Tibial nerve (tissue), 4 donors: ENCODE measurements around the gene MAP4K4. TPM values are rescaled to one million over a fixed set of nuclear protein-coding genes. Genes with fewer than 3 reads are reported as not detected.

Experiments
- DNase-seq, 2 donors: peaks; one replicate each; pipeline ENCODE4 v3.0.0-alpha.2; 2019; ENCODE audit warnings: low spot score in 2 of 2
- H3K27ac ChIP-seq, 4 donors: fragments of 200-600 bp; sonication (generic) in 3 of 4; one replicate each; pipeline ENCODE4 v1.5.1; 2017 to 2019; ENCODE audit warnings: mild to moderate bottlenecking in 1 of 4
- H3K27me3 ChIP-seq, 2 donors: fragments of 200-600 bp; sonication (generic) in 1 of 2; one replicate each; pipeline versions ENCODE4 v1.5.1 to v1.6.0; 2017 to 2019
- H3K36me3 ChIP-seq, 3 donors: fragments of 200-600 bp; sonication (generic); one replicate each; pipeline ENCODE4 v1.5.1; 2018 to 2019
- H3K4me1 ChIP-seq, 4 donors: fragments of 200-600 bp; sonication (generic) in 3 of 4; one replicate each; pipeline ENCODE4 v1.5.1; 2017 to 2019
- H3K4me3 ChIP-seq, 4 donors: fragments of 200-600 bp; sonication (generic) in 3 of 4; one replicate each; pipeline ENCODE4 v1.5.1; 2017 to 2019; ENCODE audit warnings: mild to moderate bottlenecking in 1 of 4, moderate library complexity in 1 of 4
- H3K9me3 ChIP-seq, 4 donors: fragments of 200-600 bp; sonication (generic) in 3 of 4; one replicate each; pipeline ENCODE4 v1.5.1; 2017 to 2019
- EP300 ChIP-seq, 2 donors: sonication (generic); formaldehyde crosslinking; IDR thresholded peaks; one replicate each; pipeline ENCODE4 v1.6.1; 2017; ENCODE audit warnings: antibody characterized with exemption in 2 of 2, mild to moderate bottlenecking in 1 of 2
- POLR2A ChIP-seq, 2 donors: fragments of 450-650 bp; IDR thresholded peaks; one replicate each; pipeline ENCODE4 v1.6.1; 2017; ENCODE audit warnings: antibody characterized with exemption in 2 of 2, mild to moderate bottlenecking in 2 of 2, moderate library complexity in 2 of 2
- WGBS, 2 donors: methylation state at CpG; one replicate each; pipeline ENCODE4 v1.1.5; 2018; 5-methylcytosine and 5-hydroxymethylcytosine counted together
- total RNA-seq, 4 donors: library from RNA; depleted of rRNA; stranded (reverse); fragments of >200 nt; gene quantifications; one replicate each; pipeline ENCODE4 v1.1.0, GENCODE V29; 2016
- TF ChIP-seq, protein P1 (sequence below), 5 experiments: fragments of 200-600 bp in 3 of 5; fragments of 450-650 bp in 2 of 5; sonication (generic) in 3 of 5; IDR thresholded peaks; one replicate each; pipeline ENCODE4 v1.5.1; 2016 to 2019; ENCODE audit warnings: antibody characterized with exemption in 5 of 5, mild to moderate bottlenecking in 3 of 5, moderate library complexity in 2 of 5

Gene MAP4K4
- total RNA-seq, 4 donors from 2014 or later = 78.0 to 85.7 (median 84.4) TPM

DNA sequence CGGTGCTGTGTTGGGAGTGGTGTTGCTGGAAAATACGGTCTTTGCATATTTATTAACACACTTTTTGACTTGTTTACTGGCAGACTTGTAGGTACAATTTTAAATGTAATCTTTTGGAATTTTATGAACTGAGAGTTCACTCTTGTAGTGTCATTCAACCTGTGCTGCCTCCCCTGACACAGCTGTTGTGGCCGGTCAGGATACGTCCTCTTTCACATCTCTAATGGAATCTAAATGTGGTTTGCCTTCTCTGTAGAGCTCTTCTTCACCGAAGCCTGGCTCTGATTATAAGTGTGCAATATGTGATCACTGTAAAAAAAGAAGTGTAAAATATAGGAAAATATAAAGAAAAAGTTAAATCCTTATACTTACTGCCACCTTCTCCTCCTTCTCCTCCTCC, 94.7 kb downstream of the MAP4K4 start:
- Histone ChIP-seq H3K4me1 (peaks cover 0 to 84% (median 7%) of the 10 kb centered on the region in 4 donors), H3K9me3 (no peaks in the 10 kb centered on the region), H3K27ac (no peak overlapping the region), H3K27me3 (no peaks in the 10 kb centered on the region), H3K4me3 (no peak overlapping the region), H3K36me3 (no peaks in the 10 kb centered on the region)
- TF ChIP-seq, protein P1, sequence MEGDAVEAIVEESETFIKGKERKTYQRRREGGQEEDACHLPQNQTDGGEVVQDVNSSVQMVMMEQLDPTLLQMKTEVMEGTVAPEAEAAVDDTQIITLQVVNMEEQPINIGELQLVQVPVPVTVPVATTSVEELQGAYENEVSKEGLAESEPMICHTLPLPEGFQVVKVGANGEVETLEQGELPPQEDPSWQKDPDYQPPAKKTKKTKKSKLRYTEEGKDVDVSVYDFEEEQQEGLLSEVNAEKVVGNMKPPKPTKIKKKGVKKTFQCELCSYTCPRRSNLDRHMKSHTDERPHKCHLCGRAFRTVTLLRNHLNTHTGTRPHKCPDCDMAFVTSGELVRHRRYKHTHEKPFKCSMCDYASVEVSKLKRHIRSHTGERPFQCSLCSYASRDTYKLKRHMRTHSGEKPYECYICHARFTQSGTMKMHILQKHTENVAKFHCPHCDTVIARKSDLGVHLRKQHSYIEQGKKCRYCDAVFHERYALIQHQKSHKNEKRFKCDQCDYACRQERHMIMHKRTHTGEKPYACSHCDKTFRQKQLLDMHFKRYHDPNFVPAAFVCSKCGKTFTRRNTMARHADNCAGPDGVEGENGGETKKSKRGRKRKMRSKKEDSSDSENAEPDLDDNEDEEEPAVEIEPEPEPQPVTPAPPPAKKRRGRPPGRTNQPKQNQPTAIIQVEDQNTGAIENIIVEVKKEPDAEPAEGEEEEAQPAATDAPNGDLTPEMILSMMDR (IDR thresholded peaks at IDR 0.05) = no peak
- TF ChIP-seq EP300 (IDR thresholded peaks at IDR 0.05) (no peak), POLR2A (IDR thresholded peaks at IDR 0.05) (no peak)
- DNase-seq = no peak
- 87 to 90% methylated on average over 5 of the region's 5 CpGs for WGBS, 2 donors

DNA sequence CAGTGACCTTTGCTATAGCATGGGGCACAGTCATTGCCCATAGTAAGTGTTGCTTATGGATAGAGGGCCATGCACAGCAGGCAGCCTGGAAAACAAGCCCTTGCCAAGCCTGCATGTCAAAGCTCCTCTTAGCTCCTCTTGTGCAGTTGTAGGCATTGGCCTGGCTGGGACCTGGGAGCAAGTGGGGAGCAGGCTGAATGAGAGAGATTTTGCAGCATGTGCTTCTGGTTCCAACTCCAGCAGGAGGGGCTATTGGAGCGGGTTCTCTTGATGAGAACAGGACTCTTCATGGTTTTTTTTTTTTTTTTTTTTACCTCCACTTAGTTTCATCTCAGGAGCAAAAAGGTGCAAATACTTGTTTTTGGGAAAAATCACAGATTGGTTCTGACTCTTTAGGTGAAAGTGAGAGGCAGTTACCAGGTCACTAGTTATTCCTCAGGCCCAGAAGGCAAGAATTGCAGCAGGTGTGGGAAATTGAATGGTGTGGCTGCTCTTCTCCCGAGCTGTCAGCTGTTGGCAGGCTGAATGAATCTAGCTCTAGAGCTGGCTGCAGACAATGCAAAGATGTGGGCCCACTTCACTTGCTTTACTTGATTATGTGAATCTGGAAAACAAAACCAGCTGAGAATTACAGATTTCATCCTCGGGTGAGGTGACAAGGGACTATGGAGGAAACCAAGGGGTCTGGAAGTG, 95.9 kb downstream of the MAP4K4 start:
- 39 to 48% methylated on average over 3 of the region's 3 CpGs for WGBS, 2 donors
- Histone ChIP-seq H3K9me3 (no peaks in the 10 kb centered on the region), H3K4me3 (no peak overlapping the region), H3K4me1 (peaks cover 0 to 85% (median 7%) of the 10 kb centered on the region in 4 donors), H3K27ac (no peak overlapping the region), H3K27me3 (no peaks in the 10 kb centered on the region), H3K36me3 (no peaks in the 10 kb centered on the region)
- no peak for DNase-seq
- TF ChIP-seq, protein P1 (IDR thresholded peaks at IDR 0.05) = no peak
- TF ChIP-seq EP300 (IDR thresholded peaks at IDR 0.05) (no peak), POLR2A (IDR thresholded peaks at IDR 0.05) (no peak)

DNA sequence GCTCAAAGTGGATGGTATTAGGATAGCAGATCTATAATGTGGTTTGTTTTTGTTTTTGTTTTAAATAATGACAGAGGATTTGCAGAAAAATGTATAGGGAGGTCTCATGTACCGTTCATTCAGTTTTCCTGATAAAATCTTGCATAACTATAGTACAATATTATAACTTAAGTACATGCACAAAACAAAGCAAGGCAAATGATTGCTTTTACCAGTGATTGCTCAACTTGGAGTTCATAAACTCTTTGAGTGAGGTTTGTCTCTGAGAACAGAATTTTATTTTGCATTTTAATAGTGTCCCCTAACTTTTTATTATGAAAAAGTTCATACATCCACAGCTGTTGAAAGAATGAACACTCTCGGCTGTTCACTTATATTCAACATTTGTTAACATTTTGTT, 96.6 kb downstream of the MAP4K4 start:
- DNase-seq = no peak
- Histone ChIP-seq H3K4me1 (peaks cover 0 to 88% (median 4%) of the 10 kb centered on the region in 4 donors), H3K27ac (no peak overlapping the region), H3K4me3 (no peak overlapping the region), H3K36me3 (no peaks in the 10 kb centered on the region), H3K9me3 (no peaks in the 10 kb centered on the region), H3K27me3 (no peaks in the 10 kb centered on the region)
- TF ChIP-seq POLR2A (IDR thresholded peaks at IDR 0.05) = no peak
- TF ChIP-seq EP300 (IDR thresholded peaks at IDR 0.05) = no peak
- TF ChIP-seq, protein P1 (IDR thresholded peaks at IDR 0.05) = no peak
- WGBS, 2 donors = 49 to 53% methylated on average over 2 of the region's 2 CpGs

DNA sequence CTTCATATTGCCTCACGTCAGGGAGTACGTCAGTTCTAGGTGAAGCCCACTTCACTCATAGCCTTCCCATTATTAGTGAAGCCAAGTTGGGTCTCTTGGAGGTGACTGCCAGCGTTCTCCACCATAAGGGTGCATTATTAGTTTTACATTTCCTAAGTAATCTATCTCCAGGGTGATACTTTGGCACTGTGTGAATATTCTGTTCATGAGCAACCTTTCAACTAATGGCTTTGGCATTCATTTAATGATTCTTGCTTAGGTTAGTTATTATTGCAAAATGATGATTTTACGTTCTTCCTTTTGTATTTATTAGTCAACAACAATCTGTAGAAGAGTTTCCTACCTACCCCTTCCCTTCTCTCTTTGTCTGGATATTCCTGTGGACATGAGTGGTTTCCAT, 97.5 kb downstream of the MAP4K4 start:
- no peaks in the 10 kb centered on the region for H3K9me3 ChIP-seq
- DNase-seq = no peak
- H3K36me3 ChIP-seq = no peaks in the 10 kb centered on the region
- TF ChIP-seq, protein P1 (IDR thresholded peaks at IDR 0.05) = no peak
- TF ChIP-seq POLR2A (IDR thresholded peaks at IDR 0.05) = no peak
- TF ChIP-seq EP300 (IDR thresholded peaks at IDR 0.05) = no peak
- 84 to 86% methylated on average over 4 of the region's 4 CpGs for WGBS, 2 donors
- H3K4me3 ChIP-seq = no peak overlapping the region
- peaks cover 0 to 92% (median 4%) of the 10 kb centered on the region in 4 donors for H3K4me1 ChIP-seq
- no peaks in the 10 kb centered on the region for H3K27me3 ChIP-seq
- no peak overlapping the region for H3K27ac ChIP-seq

DNA sequence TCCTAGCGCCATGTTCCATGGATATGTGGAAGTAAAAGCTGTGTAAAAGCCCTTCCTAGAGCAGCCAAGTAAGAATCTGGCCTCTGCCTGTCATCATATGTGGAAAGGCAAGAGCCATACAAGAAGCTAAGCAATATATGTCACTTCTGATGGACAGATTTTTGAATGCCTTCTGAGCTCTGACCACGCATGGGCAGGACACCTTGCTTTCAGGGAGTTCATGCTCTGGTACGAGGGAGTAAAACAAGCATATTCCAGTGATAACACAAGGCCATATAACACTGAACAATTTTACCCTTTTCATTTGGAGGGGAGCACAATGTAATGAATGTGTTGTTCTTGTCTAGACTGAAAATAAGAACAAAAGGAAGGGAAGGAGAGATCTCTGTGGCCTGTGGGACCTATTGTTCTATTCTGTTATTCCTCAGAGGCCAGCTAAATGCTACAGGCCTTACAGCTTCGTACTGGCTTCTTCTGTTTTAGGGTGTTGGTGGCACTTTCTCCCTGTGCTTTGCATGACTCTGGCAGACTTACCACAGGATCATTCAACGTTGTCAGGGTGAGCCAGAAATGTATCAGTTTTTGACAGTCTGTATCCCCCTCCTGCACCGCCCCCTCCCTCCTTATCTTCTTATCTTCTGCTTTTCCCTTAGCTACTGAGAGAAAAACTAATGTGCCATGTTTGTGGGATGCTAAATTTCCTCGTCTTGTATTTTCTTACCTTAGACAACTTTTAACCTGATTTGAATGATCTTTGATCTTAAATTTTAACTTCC, 99.5 kb downstream of the MAP4K4 start:
- Histone ChIP-seq H3K27ac (peak overlapping the region in 2 of 4 donors; percentile 9 to 32), H3K36me3 (no peaks in the 10 kb centered on the region), H3K4me1 (peaks cover 0 to 93% (median 7%) of the 10 kb centered on the region in 4 donors), H3K27me3 (no peaks in the 10 kb centered on the region), H3K9me3 (no peaks in the 10 kb centered on the region), H3K4me3 (no peak overlapping the region)
- DNase-seq = no peak
- WGBS, 2 donors = 67 to 71% methylated on average over 7 of the region's 7 CpGs
- no peak for TF ChIP-seq EP300 (IDR thresholded peaks at IDR 0.05)
- TF ChIP-seq POLR2A (IDR thresholded peaks at IDR 0.05) = no peak
- TF ChIP-seq, protein P1 (IDR thresholded peaks at IDR 0.05) = no peak
